GM19452 (cell line): ENCODE measurements around the gene MAPT.

Experiments
- ATAC-seq: cut with Tn5 transposase; IDR thresholded peaks from one replicate; pipeline ENCODE4 v1.9.1; 2021; ENCODE audit not compliant: unreplicated experiment

The MAPT gene

DNA sequence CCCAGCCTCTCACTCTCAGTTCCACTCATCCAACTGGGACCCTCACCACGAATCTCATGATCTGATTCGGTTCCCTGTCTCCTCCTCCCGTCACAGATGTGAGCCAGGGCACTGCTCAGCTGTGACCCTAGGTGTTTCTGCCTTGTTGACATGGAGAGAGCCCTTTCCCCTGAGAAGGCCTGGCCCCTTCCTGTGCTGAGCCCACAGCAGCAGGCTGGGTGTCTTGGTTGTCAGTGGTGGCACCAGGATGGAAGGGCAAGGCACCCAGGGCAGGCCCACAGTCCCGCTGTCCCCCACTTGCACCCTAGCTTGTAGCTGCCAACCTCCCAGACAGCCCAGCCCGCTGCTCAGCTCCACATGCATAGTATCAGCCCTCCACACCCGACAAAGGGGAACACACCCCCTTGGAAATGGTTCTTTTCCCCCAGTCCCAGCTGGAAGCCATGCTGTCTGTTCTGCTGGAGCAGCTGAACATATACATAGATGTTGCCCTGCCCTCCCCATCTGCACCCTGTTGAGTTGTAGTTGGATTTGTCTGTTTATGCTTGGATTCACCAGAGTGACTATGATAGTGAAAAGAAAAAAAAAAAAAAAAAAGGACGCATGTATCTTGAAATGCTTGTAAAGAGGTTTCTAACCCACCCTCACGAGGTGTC is 131.3 kb downstream of the MAPT start:
- no peak for ATAC-seq

DNA sequence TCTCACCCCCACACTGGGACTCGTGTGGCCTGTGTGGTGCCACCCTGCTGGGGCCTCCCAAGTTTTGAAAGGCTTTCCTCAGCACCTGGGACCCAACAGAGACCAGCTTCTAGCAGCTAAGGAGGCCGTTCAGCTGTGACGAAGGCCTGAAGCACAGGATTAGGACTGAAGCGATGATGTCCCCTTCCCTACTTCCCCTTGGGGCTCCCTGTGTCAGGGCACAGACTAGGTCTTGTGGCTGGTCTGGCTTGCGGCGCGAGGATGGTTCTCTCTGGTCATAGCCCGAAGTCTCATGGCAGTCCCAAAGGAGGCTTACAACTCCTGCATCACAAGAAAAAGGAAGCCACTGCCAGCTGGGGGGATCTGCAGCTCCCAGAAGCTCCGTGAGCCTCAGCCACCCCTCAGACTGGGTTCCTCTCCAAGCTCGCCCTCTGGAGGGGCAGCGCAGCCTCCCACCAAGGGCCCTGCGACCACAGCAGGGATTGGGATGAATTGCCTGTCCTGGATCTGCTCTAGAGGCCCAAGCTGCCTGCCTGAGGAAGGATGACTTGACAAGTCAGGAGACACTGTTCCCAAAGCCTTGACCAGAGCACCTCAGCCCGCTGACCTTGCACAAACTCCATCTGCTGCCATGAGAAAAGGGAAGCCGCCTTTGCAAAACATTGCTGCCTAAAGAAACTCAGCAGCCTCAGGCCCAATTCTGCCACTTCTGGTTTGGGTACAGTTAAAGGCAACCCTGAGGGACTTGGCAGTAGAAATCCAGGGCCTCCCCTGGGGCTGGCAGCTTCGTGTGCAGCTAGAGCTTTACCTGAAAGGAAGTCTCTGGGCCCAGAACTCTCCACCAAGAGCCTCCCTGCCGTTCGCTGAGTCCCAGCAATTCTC is 132.1 kb downstream of the MAPT start:
- ATAC-seq: no peak

- no peak for ATAC-seq
Measured at GRCh38 chr17:46027048-46027975, 133.0 kb downstream of the MAPT start.

- no peak for ATAC-seq
Measured at GRCh38 chr17:46027976-46028325, 133.6 kb downstream of the MAPT start.

DNA sequence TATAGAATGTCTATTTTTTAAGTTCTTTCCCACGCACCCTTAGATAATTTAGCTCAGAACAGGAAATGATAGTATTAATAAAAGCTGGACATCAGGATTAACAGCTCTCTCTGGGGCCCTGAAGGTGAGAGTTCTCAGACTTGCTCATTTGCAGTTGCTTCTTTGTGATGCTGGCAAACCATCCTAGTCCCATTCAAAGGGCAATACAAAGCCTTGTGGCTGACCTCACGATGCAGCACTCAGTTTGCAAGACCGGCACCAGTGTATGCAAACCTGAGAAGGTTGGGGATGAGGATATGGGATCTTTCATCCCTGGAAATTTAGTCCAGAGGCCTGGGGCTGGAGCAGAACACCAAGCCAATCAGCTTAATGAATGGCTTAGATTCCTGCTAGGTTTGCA is 134.0 kb downstream of the MAPT start:
- no peak for ATAC-seq

DNA sequence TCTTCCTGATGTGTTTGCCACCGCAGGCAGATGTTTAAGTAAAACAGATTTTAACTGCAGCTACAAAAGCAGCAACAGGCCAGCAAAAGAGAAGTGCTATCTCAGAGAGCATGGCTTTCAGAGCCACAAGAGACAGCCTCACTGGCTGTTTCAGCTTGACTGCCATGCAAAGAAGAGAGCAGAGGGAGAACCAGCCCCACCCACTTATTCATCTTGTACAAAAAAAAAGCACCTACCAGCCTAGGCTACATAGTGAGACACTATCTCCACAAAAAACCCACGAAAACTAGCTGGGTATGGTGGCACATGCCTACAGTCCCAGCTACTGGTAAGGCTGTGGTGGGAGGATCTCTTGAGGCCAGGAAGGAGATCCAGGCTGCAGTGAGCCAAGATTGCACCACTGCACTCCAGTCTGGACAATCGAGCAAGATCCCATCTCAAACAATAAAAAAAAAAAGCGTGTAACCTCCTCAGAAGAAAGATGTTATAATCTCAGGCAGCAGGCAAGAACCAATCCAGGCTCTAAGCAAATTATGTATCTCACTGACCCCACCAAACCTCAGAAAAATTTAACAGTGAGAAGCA is 134.7 kb downstream of the MAPT start:
- ATAC-seq: no peak

GRCh38 chr17:46029627-46030026 is 135.3 kb downstream of the MAPT start:
- ATAC-seq: no peak

DNA sequence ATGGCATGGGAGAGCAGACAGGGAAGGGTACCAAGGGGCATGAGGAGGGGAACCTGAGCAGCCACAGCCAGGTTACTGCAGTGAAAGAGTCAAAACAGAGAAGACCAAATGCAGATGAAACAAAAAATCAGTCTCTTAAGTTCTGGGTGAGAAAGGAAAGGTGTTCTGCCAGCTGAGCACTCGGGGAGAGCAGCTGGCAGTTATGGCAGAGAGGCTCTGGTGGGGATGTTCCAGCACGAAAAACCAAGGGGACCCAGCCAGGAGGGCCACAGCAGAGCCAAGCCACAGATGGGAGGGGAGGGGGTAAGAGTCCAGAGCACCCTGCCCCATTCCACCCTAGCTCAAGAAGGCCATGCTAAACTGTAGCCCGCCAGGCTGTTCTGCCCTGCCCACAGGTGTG is 136.4 kb downstream of the MAPT start:
- ATAC-seq: no peak

DNA sequence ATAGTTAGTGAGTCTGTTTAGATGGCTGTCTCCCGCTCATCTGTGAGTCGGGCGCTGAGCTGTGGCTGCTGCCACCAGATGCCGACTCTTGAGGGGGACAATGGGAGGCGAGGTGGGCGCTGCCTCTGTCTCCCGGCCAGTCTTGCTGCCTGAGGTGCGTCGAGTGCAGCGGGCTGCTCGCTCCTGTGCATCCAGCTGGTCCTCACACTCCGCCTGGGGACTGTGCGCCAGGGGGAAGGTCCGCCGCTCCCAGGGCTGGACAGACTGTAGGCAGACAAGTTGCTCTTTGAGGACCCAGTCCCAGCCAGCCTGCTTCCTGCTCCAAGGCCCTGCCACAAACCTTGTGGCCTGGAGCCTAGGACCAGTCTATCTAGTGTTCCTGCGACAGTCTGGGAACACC is 137.1 kb downstream of the MAPT start:
- ATAC-seq: no peak

DNA sequence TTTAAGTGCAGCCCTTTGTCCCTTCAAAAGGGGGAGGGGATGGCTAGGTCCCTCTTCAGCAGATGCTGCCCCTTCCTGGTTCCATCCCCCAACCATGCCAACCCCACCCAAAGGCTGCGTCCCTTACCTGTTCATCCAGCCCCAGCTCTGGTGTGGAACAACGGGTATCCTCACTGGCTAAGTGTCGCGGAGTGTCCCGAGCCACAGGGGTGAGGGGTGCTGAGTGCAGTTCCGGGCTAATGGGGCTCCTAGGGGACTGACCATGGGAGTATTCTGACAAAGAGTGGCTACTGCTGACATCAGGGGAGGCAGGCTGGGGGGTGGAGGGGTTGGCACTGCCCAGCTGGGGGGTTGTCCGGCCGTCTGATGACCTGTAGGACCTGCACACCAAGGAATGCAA is 137.6 kb downstream of the MAPT start:
- no peak for ATAC-seq

DNA sequence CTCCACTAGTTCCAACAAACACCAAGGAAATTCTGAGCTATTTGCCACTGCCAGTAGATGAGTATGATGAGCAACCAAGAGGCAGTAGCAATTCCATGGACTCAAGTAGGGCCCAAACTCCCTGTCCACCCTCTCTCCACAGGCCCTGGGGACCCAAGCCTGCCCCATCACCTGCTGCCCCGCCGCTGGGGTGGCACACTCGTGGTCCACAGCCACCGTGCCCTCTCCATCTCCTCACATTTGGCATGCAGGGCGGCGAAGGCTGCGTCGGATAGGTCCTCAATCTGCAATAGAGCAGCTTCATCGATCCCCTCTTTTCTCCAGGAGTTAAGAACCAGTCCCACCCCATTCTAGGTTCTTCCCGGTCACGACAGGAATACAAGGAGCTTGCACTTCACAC is 138.6 kb downstream of the MAPT start:
- ATAC-seq: no peak

DNA sequence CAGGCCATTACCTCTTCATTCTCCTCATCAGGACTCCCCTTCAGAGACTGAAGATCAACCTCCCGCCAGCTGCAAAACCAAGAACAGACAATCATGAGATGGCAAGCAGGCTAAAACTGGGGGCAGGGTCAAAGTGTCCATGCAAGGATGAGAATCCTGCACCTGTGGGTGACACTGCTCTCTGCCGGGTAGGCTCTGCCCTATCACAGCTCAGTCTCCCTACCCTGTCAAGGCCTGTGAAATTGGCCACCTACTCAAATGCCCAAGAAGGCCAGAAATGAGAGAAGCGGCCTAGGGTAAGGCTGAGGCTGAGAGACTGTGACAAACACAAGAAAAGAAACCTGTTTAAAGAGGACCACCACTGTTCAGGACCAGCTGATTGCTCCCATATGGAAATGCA is 139.0 kb downstream of the MAPT start:
- no peak for ATAC-seq

- ATAC-seq: no peak
Measured at GRCh38 chr17:46035112-46035818, 140.9 kb downstream of the MAPT start.

DNA sequence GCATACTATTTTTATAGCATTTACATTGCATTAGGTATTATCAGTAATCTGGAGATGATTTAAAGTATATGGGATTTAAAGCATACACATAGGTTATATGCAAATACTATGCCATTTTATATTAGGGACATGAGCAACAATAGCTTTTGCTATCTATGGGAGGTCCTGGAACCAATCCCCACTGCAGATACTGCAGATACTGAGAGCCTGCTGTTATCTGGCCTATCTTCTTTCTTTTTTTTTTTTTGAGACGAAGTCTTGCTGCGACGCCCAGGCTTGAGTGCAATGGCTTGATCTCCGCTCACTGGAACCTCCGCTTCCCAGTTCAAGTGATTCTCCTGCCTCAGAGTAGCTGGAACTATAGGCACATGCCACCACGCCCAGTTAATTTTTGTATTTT is 142.1 kb downstream of the MAPT start:
- no peak for ATAC-seq

DNA sequence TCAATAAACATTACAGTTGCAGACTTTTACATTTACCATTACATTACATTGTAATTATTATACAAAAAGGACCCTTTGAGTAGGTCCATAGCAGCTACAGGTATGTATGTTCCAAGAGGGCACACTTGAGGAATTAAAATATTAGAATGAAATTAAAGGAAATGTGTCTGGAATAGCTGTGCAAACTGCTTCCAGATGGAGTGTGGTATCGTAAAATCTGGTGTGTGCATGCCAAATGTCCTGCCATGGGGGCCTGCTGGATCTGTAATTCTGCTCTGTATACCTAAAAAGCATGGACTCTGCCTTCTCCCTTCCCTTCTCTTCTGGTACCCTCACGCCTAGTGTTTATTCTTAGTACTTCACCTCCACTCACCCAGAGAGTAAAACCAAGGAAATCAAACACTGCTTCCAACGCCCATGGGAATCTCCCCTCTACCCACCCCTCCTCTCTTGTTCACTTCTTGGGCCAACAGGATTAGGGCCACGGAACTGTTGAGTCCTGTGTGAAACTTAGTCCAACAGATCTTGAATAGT is 143.4 kb downstream of the MAPT start:
- ATAC-seq: no peak

GRCh38 chr17:46038414-46038813 is 144.1 kb downstream of the MAPT start:
- no peak for ATAC-seq

GRCh38 chr17:46038937-46039336 is 144.6 kb downstream of the MAPT start:
- ATAC-seq: no peak

GRCh38 chr17:46039592-46040186 is 145.3 kb downstream of the MAPT start:
- ATAC-seq: no peak

- ATAC-seq: no peak
Measured at GRCh38 chr17:46042246-46042645, 147.9 kb downstream of the MAPT start.

- ATAC-seq: no peak
Measured at GRCh38 chr17:46042925-46043324, 148.6 kb downstream of the MAPT start.
